OCI-LY7 (cell line): ENCODE results near the gene RAB31. TPM values are rescaled to one million over a fixed set of nuclear protein-coding genes. Genes with fewer than 3 reads are reported as not detected.

Experiments
- BruUV-seq: library from RNA; stranded (reverse); fragments of 400-500 nt; replicated peaks from 2 replicates; lab custom pipeline; 2021; lab: Mats Ljungman, UMichigan
- CTCF ChIA-PET: fragments of 300-600 bp; sonication (Branson Sonifier 250); formaldehyde crosslinking; loops from one replicate; lab custom pipeline; 2022; ENCODE audit warnings: antibody characterized with exemption; ENCODE audit not compliant: unreplicated experiment; lab: Charles Lee
- POLR2A ChIA-PET: fragments of 300-600 bp; sonication (Branson Sonifier 250); formaldehyde crosslinking; loops from one replicate; lab custom pipeline; 2022; ENCODE audit warnings: antibody characterized with exemption; lab: Charles Lee
- DNase-seq: peaks from one replicate; pipeline ENCODE4 v3.0.0-alpha.2; 2015; ENCODE audit warnings: low spot score
- H2AFZ ChIP-seq: fragments of 200-600 bp; sonication (generic), shearing (Covaris generic); 2 replicates; pipeline ENCODE4 v1.6.1; 2014; ENCODE audit warnings: mild to moderate bottlenecking, antibody characterized with exemption, low read length, moderate library complexity
- H3K27ac ChIP-seq: fragments of 200-600 bp; sonication (generic); 2 replicates; pipeline ENCODE4 v1.5.1; 2014; ENCODE audit warnings: mixed run types, low read depth, mild to moderate bottlenecking, moderate library complexity, low read length, inconsistent platforms; ENCODE audit not compliant: poor library complexity, severe bottlenecking
- H3K36me3 ChIP-seq: fragments of 200-600 bp; sonication (generic); 2 replicates; pipeline ENCODE4 v1.6.1; 2014; ENCODE audit warnings: mild to moderate bottlenecking, antibody characterized with exemption, low read length, moderate library complexity, mixed read lengths; ENCODE audit not compliant: insufficient read depth
- H3K4me1 ChIP-seq: fragments of 200-600 bp; sonication (generic); 2 replicates; pipeline ENCODE4 v1.5.1; 2014; ENCODE audit warnings: mild to moderate bottlenecking, low read length; ENCODE audit not compliant: insufficient read depth, poor library complexity, severe bottlenecking
- H3K4me2 ChIP-seq: fragments of 200-600 bp; sonication (generic); 2 replicates; pipeline ENCODE4 v1.6.1; 2014; ENCODE audit warnings: mild to moderate bottlenecking, low read length
- H3K4me3 ChIP-seq: fragments of 200-600 bp; sonication (generic); 2 replicates; pipeline ENCODE4 v1.5.1; 2014; ENCODE audit warnings: mild to moderate bottlenecking, low read depth, low read length; ENCODE audit not compliant: poor library complexity, severe bottlenecking
- H3K79me2 ChIP-seq: fragments of 200-600 bp; sonication (generic); 2 replicates; pipeline ENCODE4 v1.6.1; 2016; ENCODE audit warnings: low read depth, mild to moderate bottlenecking, low read length, moderate library complexity, mixed read lengths; ENCODE audit not compliant: insufficient read depth
- H3K9me2 ChIP-seq: fragments of 200-600 bp; sonication (generic); 2 replicates; pipeline ENCODE4 v1.6.1; 2016; ENCODE audit warnings: mild to moderate bottlenecking, low read length, mixed read lengths; ENCODE audit not compliant: insufficient read depth
- H3K9me3 ChIP-seq: fragments of 200-600 bp; sonication (generic); 2 replicates; pipeline ENCODE4 v1.6.1; 2014; ENCODE audit warnings: mild to moderate bottlenecking, mixed run types, low read length, mixed read lengths
- H4K20me1 ChIP-seq: fragments of 200-600 bp; sonication (generic); 2 replicates; pipeline ENCODE4 v1.6.1; 2014; ENCODE audit warnings: mild to moderate bottlenecking, antibody characterized with exemption, low read length, moderate library complexity, mixed read lengths; ENCODE audit not compliant: insufficient read depth
- EZH2phosphoT487 ChIP-seq: fragments of 200-600 bp; sonication (generic); IDR thresholded peaks from 2 replicates; pipeline ENCODE4 v1.6.1; 2018; ENCODE audit warnings: low read depth, borderline replicate concordance, mild to moderate bottlenecking, mixed run types, antibody characterized with exemption, low read length, moderate library complexity, mixed read lengths
- intact Hi-C: fragments of 100-400 bp; cut with micrococcal nuclease; formaldehyde crosslinking; loops from one replicate; pipeline ENCODE4 v1.10.0; 2022; ENCODE audit not compliant: unreplicated experiment
- total RNA-seq, 2 experiments: library from RNA; depleted of rRNA in 1 of 2; stranded (reverse); fragments of >200 nt in 1 of 2; shearing (Covaris generic) in 1 of 2; gene quantifications; 2 replicates each; pipeline ENCODE4 v1.2.3, GENCODE V29; 2014 to 2022
- TF ChIP-seq, protein P1 (sequence below): fragments of 200-600 bp; sonication (generic); conservative IDR thresholded peaks from 2 replicates; pipeline ENCODE4 v1.5.1; 2014; ENCODE audit warnings: mild to moderate bottlenecking, antibody characterized with exemption, low read length, moderate library complexity, mixed read lengths

RAB31 gene
- total RNA-seq, 2 experiments from 2014 or later = not detected

DNA sequence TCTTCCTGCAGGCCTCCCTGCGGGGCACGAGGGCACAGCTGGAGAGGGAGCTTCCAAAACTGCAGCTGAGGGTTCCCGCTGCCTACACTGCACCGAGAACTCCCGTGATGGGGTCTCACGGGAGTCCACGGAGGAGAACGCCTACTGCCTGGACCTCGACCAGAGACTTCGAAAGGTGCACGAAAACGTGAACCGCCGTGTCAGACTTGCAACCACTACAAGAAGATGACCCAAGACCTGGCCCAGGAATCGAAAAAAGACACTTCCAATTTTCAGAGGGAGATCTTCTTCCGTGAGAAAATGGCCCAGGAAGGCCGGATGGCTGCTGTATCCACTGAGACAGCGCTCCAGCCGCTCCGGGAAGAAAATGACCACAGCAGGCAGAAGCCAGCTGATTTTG is 124.8 kb downstream of the RAB31 start:
- no peaks in the 10 kb centered on the region for H3K4me1 ChIP-seq
- H3K27ac ChIP-seq = no peak overlapping the region
- intact Hi-C loops = no loop called here
- H3K9me2 ChIP-seq = no peaks in the 10 kb centered on the region
- TF ChIP-seq EZH2phosphoT487 = no peak
- TF ChIP-seq, protein P1, sequence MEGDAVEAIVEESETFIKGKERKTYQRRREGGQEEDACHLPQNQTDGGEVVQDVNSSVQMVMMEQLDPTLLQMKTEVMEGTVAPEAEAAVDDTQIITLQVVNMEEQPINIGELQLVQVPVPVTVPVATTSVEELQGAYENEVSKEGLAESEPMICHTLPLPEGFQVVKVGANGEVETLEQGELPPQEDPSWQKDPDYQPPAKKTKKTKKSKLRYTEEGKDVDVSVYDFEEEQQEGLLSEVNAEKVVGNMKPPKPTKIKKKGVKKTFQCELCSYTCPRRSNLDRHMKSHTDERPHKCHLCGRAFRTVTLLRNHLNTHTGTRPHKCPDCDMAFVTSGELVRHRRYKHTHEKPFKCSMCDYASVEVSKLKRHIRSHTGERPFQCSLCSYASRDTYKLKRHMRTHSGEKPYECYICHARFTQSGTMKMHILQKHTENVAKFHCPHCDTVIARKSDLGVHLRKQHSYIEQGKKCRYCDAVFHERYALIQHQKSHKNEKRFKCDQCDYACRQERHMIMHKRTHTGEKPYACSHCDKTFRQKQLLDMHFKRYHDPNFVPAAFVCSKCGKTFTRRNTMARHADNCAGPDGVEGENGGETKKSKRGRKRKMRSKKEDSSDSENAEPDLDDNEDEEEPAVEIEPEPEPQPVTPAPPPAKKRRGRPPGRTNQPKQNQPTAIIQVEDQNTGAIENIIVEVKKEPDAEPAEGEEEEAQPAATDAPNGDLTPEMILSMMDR = no peak
- ChIA-PET CTCF (no interaction called here), POLR2A (interaction anchor here (1.0 kb wide), 1 partner anchor 37 kb away, joined by 3 read pairs; no protein-coding TSS in a partner anchor)
- BruUV-seq = no TSS peak
- no peak overlapping the region for H3K4me2 ChIP-seq
- H2AFZ ChIP-seq = no peak overlapping the region
- no peak for DNase-seq
- no peak overlapping the region for H3K4me3 ChIP-seq
- H4K20me1 ChIP-seq = no peaks in the 10 kb centered on the region
- no peaks in the 10 kb centered on the region for H3K79me2 ChIP-seq
- no peaks in the 10 kb centered on the region for H3K9me3 ChIP-seq
- H3K36me3 ChIP-seq = no peaks in the 10 kb centered on the region

DNA sequence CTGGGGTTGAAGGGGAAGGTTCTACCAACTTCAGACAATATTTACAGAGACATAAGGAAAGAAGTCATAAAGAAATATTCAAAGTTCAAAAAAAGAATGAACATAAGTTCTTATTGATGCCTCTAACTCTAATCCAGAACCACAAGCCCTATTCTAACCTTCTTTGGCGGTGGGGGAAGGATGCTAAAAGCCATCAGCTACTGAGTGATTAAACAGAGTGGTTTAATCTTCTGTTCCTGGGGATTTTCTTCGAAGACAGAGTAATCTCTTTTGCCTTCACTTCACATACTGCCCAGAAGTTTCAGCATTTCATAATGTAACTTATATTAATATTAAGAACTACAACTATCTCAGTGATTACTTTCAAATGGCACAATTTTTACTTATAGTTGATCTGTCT is 126.5 kb downstream of the RAB31 start:
- CTCF ChIA-PET = no interaction called here
- no peaks in the 10 kb centered on the region for H3K79me2 ChIP-seq
- no peak overlapping the region for H2AFZ ChIP-seq
- TF ChIP-seq EZH2phosphoT487 = no peak
- TF ChIP-seq, protein P1 = no peak
- no peaks in the 10 kb centered on the region for H3K36me3 ChIP-seq
- POLR2A ChIA-PET = no interaction called here
- no peaks in the 10 kb centered on the region for H3K9me3 ChIP-seq
- no peaks in the 10 kb centered on the region for H3K4me1 ChIP-seq
- H3K27ac ChIP-seq = no peak overlapping the region
- no peak for DNase-seq
- no peaks in the 10 kb centered on the region for H3K9me2 ChIP-seq
- H3K4me2 ChIP-seq = no peak overlapping the region
- no peak overlapping the region for H3K4me3 ChIP-seq
- intact Hi-C loops = no loop called here
- BruUV-seq = no TSS peak
- no peaks in the 10 kb centered on the region for H4K20me1 ChIP-seq

DNA sequence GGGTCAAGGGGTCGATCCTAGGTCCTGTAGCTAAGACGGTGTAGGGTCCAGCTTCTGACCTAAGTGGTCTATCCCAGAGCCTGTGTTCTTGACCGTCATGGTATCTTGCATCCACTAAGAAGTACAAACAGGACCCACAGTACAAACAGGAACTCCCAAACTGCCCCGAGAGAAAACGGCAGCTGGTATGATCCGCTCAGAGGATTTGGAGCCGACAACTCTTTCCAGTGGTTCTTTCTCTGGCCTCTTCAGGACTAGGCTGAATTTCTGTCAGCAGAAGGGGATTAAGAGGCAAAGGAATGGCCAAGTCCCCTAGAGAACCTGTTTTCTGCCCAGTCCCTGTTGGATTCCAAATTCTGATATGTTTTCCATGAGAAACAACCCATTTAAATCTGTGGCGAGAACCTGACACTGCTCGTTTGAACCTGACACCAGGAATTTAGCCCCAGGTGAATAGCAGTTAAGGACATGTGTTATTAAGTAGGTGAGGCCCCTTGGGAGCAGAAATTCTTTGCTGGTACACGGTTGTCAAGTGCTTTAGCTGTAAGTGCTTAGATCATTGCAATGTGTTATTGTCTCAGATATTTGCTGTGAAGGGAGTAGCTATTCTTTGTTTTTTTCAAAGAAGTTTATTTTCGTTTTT is 127.1 kb downstream of the RAB31 start:
- Histone ChIP-seq H2AFZ (no peak overlapping the region), H4K20me1 (no peaks in the 10 kb centered on the region), H3K27ac (no peak overlapping the region), H3K79me2 (no peaks in the 10 kb centered on the region), H3K4me2 (no peak overlapping the region), H3K9me2 (no peaks in the 10 kb centered on the region), H3K4me1 (no peaks in the 10 kb centered on the region), H3K4me3 (no peak overlapping the region), H3K36me3 (no peaks in the 10 kb centered on the region), H3K9me3 (no peaks in the 10 kb centered on the region)
- intact Hi-C loops = no loop called here
- no peak for DNase-seq
- BruUV-seq = no TSS peak
- ChIA-PET CTCF (no interaction called here), POLR2A (interaction anchor here (0.7 kb wide), 1 partner anchor 1431 kb away, joined by 3 read pairs; no protein-coding TSS in a partner anchor)
- TF ChIP-seq, protein P1 = no peak
- TF ChIP-seq EZH2phosphoT487 = no peak
